Endothelial cell of umbilical vein (primary cell): ENCODE measurements around the gene OPRL1. TPM values are rescaled to one million over a fixed set of nuclear protein-coding genes. Genes with fewer than 3 reads are reported as not detected.

ENCODE experiments used
- BruUV-seq: library from RNA; stranded (reverse); fragments of 400-500 nt; replicated peaks from 2 replicates; lab custom pipeline; 2021; lab: Mats Ljungman, UMichigan
- CTCF ChIA-PET: fragments of 300-600, 350-600 bp; sonication (Branson Sonifier 250); formaldehyde crosslinking; loops from one replicate; lab custom pipeline; 2021; ENCODE audit warnings: antibody characterized with exemption, inconsistent platforms; lab: Charles Lee
- POLR2A ChIA-PET: fragments of 300-600, 350-600 bp; sonication (Branson Sonifier 250); formaldehyde crosslinking; loops from one replicate; lab custom pipeline; 2021; ENCODE audit warnings: antibody characterized with exemption, inconsistent platforms; lab: Charles Lee
- DNase-seq: peaks from one replicate; pipeline ENCODE4 v3.0.0-alpha.2; 2011; ENCODE audit warnings: low read depth, low spot score
- FAIRE-seq: peaks from 2 replicates; lab custom pipeline; 2011; peaks lifted over from hg19 to GRCh38; lab: Jason Lieb, UNC
- H2AFZ ChIP-seq: 2 replicates; pipeline ENCODE4 v1.6.0; 2012; ENCODE audit warnings: low read depth, low read length, control low read depth, inconsistent platforms
- H3K27ac ChIP-seq: 2 replicates; pipeline ENCODE4 v1.5.1; 2011; ENCODE audit warnings: low read depth, mild to moderate bottlenecking, control low read depth, low read length, moderate library complexity; ENCODE audit not compliant: insufficient read depth
- H3K27me3 ChIP-seq, 2 experiments: 2 replicates each; pipeline versions ENCODE4 v1.6.0 to v1.6.1; 2011; ENCODE audit warnings: low read length in 2 of 2, mixed read lengths in 1 of 2; ENCODE audit not compliant: control insufficient read depth in 2 of 2, insufficient read depth in 2 of 2
- H3K36me3 ChIP-seq, 2 experiments: 2 replicates in 1 of 2; 3 replicates in 1 of 2; pipeline ENCODE4 v1.5.1; 2011; ENCODE audit warnings: low read length in 2 of 2, mild to moderate bottlenecking in 1 of 2, moderate library complexity in 1 of 2; ENCODE audit not compliant: control insufficient read depth in 2 of 2, insufficient read depth in 2 of 2; ENCODE audit errors: extremely low read depth in 1 of 2
- H3K4me1 ChIP-seq: 3 replicates; pipeline ENCODE4 v1.5.1; 2011; ENCODE audit warnings: mild to moderate bottlenecking, low read length; ENCODE audit not compliant: control insufficient read depth, insufficient read depth; ENCODE audit errors: extremely low read depth
- H3K4me2 ChIP-seq: 2 replicates; pipeline ENCODE4 v1.6.1; 2011; ENCODE audit warnings: low read length, control low read depth, mixed read lengths; ENCODE audit not compliant: insufficient read depth
- H3K4me3 ChIP-seq, 3 experiments: fragments of 200-600 bp in 1 of 3; sonication (generic), shearing (Covaris generic) in 1 of 3; replicated peaks in 1 of 3; 2 replicates each; pipeline ENCODE4 v1.5.1; 2011 to 2016; ENCODE audit warnings: control low read depth in 3 of 3, low read length in 3 of 3, mild to moderate bottlenecking in 2 of 3, inconsistent platforms in 1 of 3, low read depth in 1 of 3, moderate library complexity in 1 of 3; ENCODE audit not compliant: insufficient read depth in 1 of 3
- H3K79me2 ChIP-seq: 2 replicates; pipeline ENCODE4 v1.6.0; 2012; ENCODE audit warnings: low read length, inconsistent platforms; ENCODE audit not compliant: control insufficient read depth, insufficient read depth
- H3K9ac ChIP-seq: replicated peaks from 2 replicates; pipeline ENCODE3; 2011; ENCODE audit warnings: low read length, control low read depth; ENCODE audit not compliant: insufficient read depth; ENCODE audit errors: extremely low read depth
- H3K9me1 ChIP-seq: replicated peaks from 3 replicates; pipeline ENCODE4 v1.6.0; 2011; ENCODE audit warnings: mild to moderate bottlenecking, low read length; ENCODE audit not compliant: control insufficient read depth, insufficient read depth; ENCODE audit errors: extremely low read depth
- H3K9me3 ChIP-seq: replicated peaks from 2 replicates; pipeline ENCODE4 v1.5.1; 2012; ENCODE audit warnings: low read length, inconsistent platforms; ENCODE audit not compliant: control insufficient read depth, insufficient read depth
- H4K20me1 ChIP-seq: replicated peaks from 2 replicates; pipeline ENCODE3; 2011; ENCODE audit warnings: mild to moderate bottlenecking, low read length; ENCODE audit not compliant: control insufficient read depth, insufficient read depth; ENCODE audit errors: extremely low read depth
- CTCF ChIP-seq, 2 donors: IDR thresholded peaks; 1 replicate in 1 of 2; 2 replicates in 1 of 2; pipeline ENCODE4 v1.5.1; 2011; ENCODE audit warnings: low read length in 2 of 2, mild to moderate bottlenecking in 2 of 2, moderate library complexity in 2 of 2, control low read depth in 1 of 2, inconsistent platforms in 1 of 2, low read depth in 1 of 2; ENCODE audit not compliant: insufficient read depth in 1 of 2; ENCODE audit errors: extremely low read depth in 1 of 2
- EZH2 ChIP-seq: IDR thresholded peaks from 2 replicates; pipeline ENCODE4 v1.6.1; 2012; ENCODE audit warnings: borderline replicate concordance, low read depth, mild to moderate bottlenecking, moderate library complexity, low read length, inconsistent platforms; ENCODE audit not compliant: severe bottlenecking
- FOS ChIP-seq: IDR thresholded peaks from 2 replicates; pipeline ENCODE4 v1.6.1; 2011; ENCODE audit warnings: mild to moderate bottlenecking, low read length, moderate library complexity, borderline replicate concordance; ENCODE audit not compliant: insufficient read depth
- GATA2 ChIP-seq: IDR thresholded peaks from 2 replicates; pipeline ENCODE4 v1.7.0; 2011; ENCODE audit warnings: low read depth, mild to moderate bottlenecking, moderate library complexity, mixed read lengths, low read length; ENCODE audit not compliant: insufficient read length, insufficient read depth
- JUN ChIP-seq: IDR thresholded peaks from 2 replicates; pipeline ENCODE4 v1.6.1; 2011; ENCODE audit warnings: borderline replicate concordance, low read depth; ENCODE audit not compliant: insufficient read length, insufficient read depth
- MAX ChIP-seq: IDR thresholded peaks from 2 replicates; pipeline ENCODE4 v1.6.1; 2011; ENCODE audit not compliant: insufficient read depth, insufficient read length
- MYC ChIP-seq: IDR thresholded peaks from one replicate; pipeline ENCODE4 v1.6.1; 2011; ENCODE audit warnings: mild to moderate bottlenecking, low read depth, low read length
- POLR2A ChIP-seq: IDR thresholded peaks from 2 replicates; pipeline ENCODE4 v1.6.1; 2012; ENCODE audit warnings: low read depth, mild to moderate bottlenecking, control low read depth, low read length
- POLR2AphosphoS5 ChIP-seq: IDR thresholded peaks from 2 replicates; pipeline ENCODE4 v1.6.1; 2012; ENCODE audit warnings: low read depth, mild to moderate bottlenecking, control low read depth, low read length, moderate library complexity; ENCODE audit not compliant: insufficient read depth
- dilution Hi-C: fragments of 300-500 bp; cut with MboI; formaldehyde crosslinking; loops from one replicate; pipeline ENCODE4 v1.15.0; 2019; ENCODE audit warnings: low sequenced_read_pairs; ENCODE audit not compliant: extremely low pct_ligation_motif_present
- intact Hi-C: fragments of 100-400 bp; cut with micrococcal nuclease; formaldehyde crosslinking; loops from one replicate; pipeline ENCODE4 v1.10.0; 2022
- polyA plus RNA-seq, 4 experiments: library from polyadenylated mRNA; depleted of rRNA in 3 of 4; stranded (reverse) in 3 of 4; unstranded in 1 of 4; fragments of >200 nt; gene quantifications; 2 replicates each; pipeline versions ENCODE4 v1.2.1 to v1.2.3, GENCODE V29; 2011 to 2012; ENCODE audit warnings: missing spikeins in 1 of 4
- total RNA-seq: library from RNA; stranded (reverse); gene quantifications from 2 replicates; pipeline ENCODE4 v1.2.3, GENCODE V29; 2021

The OPRL1 gene
- total and polyA plus RNA-seq, 2 donors (not counting 3 experiments of a cell fraction or from before 2014, with no cell fraction given) = 1.9 to 2.0 TPM

- Histone ChIP-seq H3K4me2 (no peak overlapping the region), H3K4me1 (no peaks in the 10 kb centered on the region), H3K9me1 (no peaks in the 10 kb centered on the region), H4K20me1 (no peaks in the 10 kb centered on the region), H3K9ac (no peak overlapping the region), H2AFZ (no peak overlapping the region), H3K27me3 (no peaks in the 10 kb centered on the region), H3K36me3 (no peaks in the 10 kb centered on the region), H3K79me2 (no peaks in the 10 kb centered on the region), H3K27ac (no peak overlapping the region), H3K9me3 (no peaks in the 10 kb centered on the region), H3K4me3 (no peak overlapping the region)
- CTCF ChIA-PET = interaction anchor here (1.4 kb wide), 2 partner anchors 9 to 10 kb away, joined by 4 read pairs; no protein-coding TSS in a partner anchor
- DNase-seq (no peak), FAIRE-seq (no peak)
- intact Hi-C loops (no loop called here), dilution Hi-C loops (no loop called here)
- no TSS peak for BruUV-seq
- POLR2A ChIA-PET = no interaction called here
- TF ChIP-seq CTCF (IDR thresholded peaks at IDR 0.05; ENCODE audit: extremely low read depth in 1 of 2, insufficient read depth in 1 of 2, low read depth in 1 of 2, low read length in 2 of 2) (no peak), MYC (no peak), EZH2 (no peak), JUN (no peak), POLR2AphosphoS5 (no peak), FOS (no peak), GATA2 (no peak), MAX (no peak), POLR2A (no peak)
Measured at GRCh38 chr20:64110411-64111068, 30.7 kb downstream of the OPRL1 start.
